ENCODE measurements around the gene UBE2F.
"Not testable (repeated sequence)": the region's sequence is repeated elsewhere in the genome, so short reads cannot be mapped to it uniquely, and the experiment has no call there.

The UBE2F gene

DNA sequence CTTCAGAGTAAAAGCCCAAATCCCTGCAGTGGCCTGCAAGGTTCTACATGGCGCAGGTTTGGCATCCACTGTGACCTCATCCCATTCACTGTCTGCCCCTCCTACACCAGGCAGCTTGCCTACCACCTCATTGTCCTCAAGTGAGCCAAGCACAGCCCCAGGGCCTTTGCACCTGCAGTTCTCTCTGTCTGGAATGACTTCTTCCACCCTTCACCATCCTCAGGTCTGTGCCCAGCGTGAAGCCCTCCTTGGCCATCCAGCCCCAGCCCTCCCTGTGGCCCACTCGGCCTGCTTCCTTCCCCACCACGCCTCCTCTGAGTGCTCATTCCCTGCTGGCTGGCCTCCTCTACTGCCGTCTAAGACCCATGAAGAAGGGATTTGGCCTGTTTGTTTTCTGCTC, 32.6 kb upstream of the UBE2F start:
- DNase-seq, result no peak
- H3K27ac Mint-ChIP-seq, result no peak overlapping the region
- no peak overlapping the region for H3K4me3 Mint-ChIP-seq
- no peaks in the 10 kb centered on the region for H3K36me3 Mint-ChIP-seq (ENCODE audit: low read depth)
- no peaks in the 10 kb centered on the region for H3K27me3 Mint-ChIP-seq
- H3K4me1 Mint-ChIP-seq (ENCODE audit: low read depth), result peaks cover 27% of the 10 kb centered on the region
- H3K9me3 Mint-ChIP-seq, result peaks cover 3% of the 10 kb centered on the region

GRCh38 chr2:237935740-237936452, 30.9 kb upstream of the UBE2F start:
- Mint-ChIP-seq H3K9me3 (no peaks in the 10 kb centered on the region), H3K4me1 (ENCODE audit: low read depth) (peaks cover 37% of the 10 kb centered on the region), H3K27ac (no peak overlapping the region), H3K27me3 (no peaks in the 10 kb centered on the region), H3K36me3 (ENCODE audit: low read depth) (no peaks in the 10 kb centered on the region), H3K4me3 (no peak overlapping the region)
- DNase-seq, result no peak

DNA sequence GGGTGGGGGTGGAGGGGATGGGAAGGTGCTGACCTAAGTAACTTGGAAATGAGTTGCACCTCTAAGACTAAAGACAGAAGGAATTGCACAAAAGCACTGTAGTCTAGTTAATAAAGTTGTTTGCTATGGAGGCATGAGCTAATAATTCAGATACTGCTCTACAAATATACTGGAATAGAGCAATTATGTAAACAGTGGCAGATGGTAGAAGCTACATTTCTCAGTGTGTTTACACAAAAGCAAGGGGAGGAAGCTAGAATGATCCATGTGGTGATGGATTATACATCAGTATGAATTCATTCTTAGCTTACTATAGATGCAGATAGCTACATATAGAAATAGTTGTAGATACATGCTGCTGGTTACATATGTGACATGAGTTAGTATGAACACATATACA, 27.6 kb upstream of the UBE2F start:
- no peak for DNase-seq
- Mint-ChIP-seq H3K4me3 (no peak overlapping the region), H3K4me1 (ENCODE audit: low read depth) (peaks cover 43% of the 10 kb centered on the region), H3K9me3 (peaks cover 3% of the 10 kb centered on the region), H3K27ac (no peak overlapping the region), H3K27me3 (no peaks in the 10 kb centered on the region), H3K36me3 (ENCODE audit: low read depth) (no peaks in the 10 kb centered on the region)

DNA sequence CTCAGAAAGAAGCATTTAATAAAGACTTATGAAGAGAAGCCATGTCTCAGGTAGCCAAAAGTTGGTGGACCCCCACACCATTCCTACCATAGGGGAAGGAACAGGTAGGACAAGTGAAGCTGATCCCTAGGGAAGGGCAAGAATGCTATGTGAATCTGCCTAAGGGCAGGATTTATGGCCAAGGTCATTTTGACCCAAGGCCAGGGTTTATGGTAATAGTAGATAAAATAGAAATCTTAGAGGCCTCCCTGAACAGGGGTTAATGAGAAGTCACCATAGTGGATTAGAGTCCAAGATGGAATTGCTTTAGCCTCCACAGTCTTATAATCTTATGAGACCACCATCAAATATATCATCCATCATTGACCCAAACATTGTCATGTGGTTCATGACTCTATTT, 26.0 kb upstream of the UBE2F start:
- H3K9me3 Mint-ChIP-seq, result peaks cover 7% of the 10 kb centered on the region
- no peak overlapping the region for H3K27ac Mint-ChIP-seq
- H3K36me3 Mint-ChIP-seq (ENCODE audit: low read depth), result peaks cover 3% of the 10 kb centered on the region
- H3K27me3 Mint-ChIP-seq, result no peaks in the 10 kb centered on the region
- H3K4me3 Mint-ChIP-seq, result no peak overlapping the region
- H3K4me1 Mint-ChIP-seq (ENCODE audit: low read depth), result peaks cover 44% of the 10 kb centered on the region
- no peak for DNase-seq

GRCh38 chr2:237941239-237941638, 25.6 kb upstream of the UBE2F start:
- H3K4me1 Mint-ChIP-seq (ENCODE audit: low read depth), result peaks cover 46% of the 10 kb centered on the region
- H3K4me3 Mint-ChIP-seq, result no peak overlapping the region
- H3K9me3 Mint-ChIP-seq, result peaks cover 9% of the 10 kb centered on the region
- H3K27ac Mint-ChIP-seq, result peak overlapping the region; percentile 58
- H3K36me3 Mint-ChIP-seq (ENCODE audit: low read depth), result peaks cover 3% of the 10 kb centered on the region
- no peak for DNase-seq
- no peaks in the 10 kb centered on the region for H3K27me3 Mint-ChIP-seq

DNA sequence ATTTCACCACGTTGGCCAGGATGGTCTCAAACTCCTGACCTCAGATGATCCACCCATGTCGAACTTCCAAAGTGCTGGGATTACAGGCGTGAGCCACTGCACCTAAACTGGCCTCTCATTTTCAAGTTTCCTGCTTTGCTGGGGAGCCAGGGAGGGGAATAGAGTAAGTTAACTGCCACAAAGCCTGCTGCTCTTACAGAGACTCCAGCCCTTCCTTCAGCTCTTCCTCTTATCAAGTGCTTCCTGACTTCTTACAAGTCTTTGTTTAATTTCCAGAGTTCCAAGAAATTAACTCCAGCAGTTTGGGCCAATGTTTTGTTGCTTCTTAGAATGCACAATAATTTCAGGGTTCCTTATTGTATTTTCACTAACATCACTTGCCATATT, 24.3 kb upstream of the UBE2F start:
- no peaks in the 10 kb centered on the region for H3K27me3 Mint-ChIP-seq
- peaks cover 46% of the 10 kb centered on the region for H3K4me1 Mint-ChIP-seq (ENCODE audit: low read depth)
- H3K27ac Mint-ChIP-seq, result peak overlapping the region; percentile 58
- no peak for DNase-seq
- H3K9me3 Mint-ChIP-seq, result peaks cover 9% of the 10 kb centered on the region
- H3K4me3 Mint-ChIP-seq, result no peak overlapping the region
- peaks cover 3% of the 10 kb centered on the region for H3K36me3 Mint-ChIP-seq (ENCODE audit: low read depth)

GRCh38 chr2:237943395-237944094, 23.3 kb upstream of the UBE2F start:
- DNase-seq, result no peak
- Mint-ChIP-seq H3K9me3 (peaks cover 9% of the 10 kb centered on the region), H3K4me3 (no peak overlapping the region), H3K27me3 (no peaks in the 10 kb centered on the region), H3K4me1 (ENCODE audit: low read depth) (peaks cover 46% of the 10 kb centered on the region), H3K27ac (no peak overlapping the region), H3K36me3 (ENCODE audit: low read depth) (peaks cover 3% of the 10 kb centered on the region)

DNA sequence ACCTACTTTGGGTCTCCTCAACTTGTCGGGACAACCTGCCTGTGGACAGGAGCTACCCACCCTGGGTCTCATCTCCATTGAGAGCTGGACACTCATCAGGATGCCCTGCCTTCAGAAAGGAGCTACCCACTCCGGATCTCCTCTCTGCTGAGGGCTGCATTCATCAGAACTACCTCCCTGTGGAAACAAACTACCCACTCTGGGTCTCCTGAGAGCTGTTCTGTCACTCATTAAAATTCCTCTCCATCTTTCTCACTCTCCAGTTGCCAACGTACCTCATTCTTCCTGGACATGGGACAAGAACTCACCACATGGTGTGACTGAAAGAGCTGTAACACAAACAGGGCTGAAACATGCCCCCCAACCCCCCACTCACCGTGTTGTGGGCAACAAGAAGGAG, 22.5 kb upstream of the UBE2F start:
- H3K36me3 Mint-ChIP-seq (ENCODE audit: low read depth), result peaks cover 3% of the 10 kb centered on the region
- no peak for DNase-seq
- peaks cover 9% of the 10 kb centered on the region for H3K9me3 Mint-ChIP-seq
- H3K4me3 Mint-ChIP-seq, result no peak overlapping the region
- no peaks in the 10 kb centered on the region for H3K27me3 Mint-ChIP-seq
- H3K4me1 Mint-ChIP-seq (ENCODE audit: low read depth), result peaks cover 46% of the 10 kb centered on the region
- H3K27ac Mint-ChIP-seq, result no peak overlapping the region

DNA sequence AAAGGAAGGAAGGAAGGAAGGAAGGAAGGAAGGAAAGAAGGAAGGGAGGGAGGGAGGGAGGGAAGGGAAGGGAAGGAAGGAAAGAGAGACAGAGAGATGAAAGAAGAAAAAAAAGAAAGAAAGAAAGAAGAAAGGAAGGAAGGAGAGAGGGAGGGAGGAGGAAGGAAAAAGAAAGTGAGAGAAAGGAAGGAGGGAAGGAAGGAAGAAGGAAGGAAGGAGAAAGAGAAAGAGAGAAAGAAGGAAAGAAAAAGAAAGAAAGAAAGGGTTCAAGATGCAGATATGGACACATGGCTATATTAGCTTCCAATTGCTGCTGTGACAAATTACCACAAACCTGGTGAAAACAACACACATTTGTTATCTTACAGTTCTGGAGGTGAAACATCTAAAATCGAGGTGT, 20.4 kb upstream of the UBE2F start:
- Mint-ChIP-seq H3K4me1 (ENCODE audit: low read depth) (peaks cover 30% of the 10 kb centered on the region), H3K36me3 (ENCODE audit: low read depth) (peaks cover 3% of the 10 kb centered on the region), H3K4me3 (no peak overlapping the region), H3K27me3 (no peaks in the 10 kb centered on the region), H3K27ac (no peak overlapping the region), H3K9me3 (peaks cover 9% of the 10 kb centered on the region)
- DNase-seq, result no peak

- not testable (repeated sequence) for H3K9me3 Mint-ChIP-seq; DNase-seq; H3K27ac Mint-ChIP-seq; H3K4me3 Mint-ChIP-seq; H3K36me3 Mint-ChIP-seq (ENCODE audit: low read depth); H3K4me1 Mint-ChIP-seq (ENCODE audit: low read depth); H3K27me3 Mint-ChIP-seq
Measured at GRCh38 chr2:237951354-237951753, 15.5 kb upstream of the UBE2F start.

- H3K9me3 Mint-ChIP-seq, result no peaks in the 10 kb centered on the region
- peaks cover 12% of the 10 kb centered on the region for H3K27me3 Mint-ChIP-seq
- no peaks in the 10 kb centered on the region for H3K36me3 Mint-ChIP-seq (ENCODE audit: low read depth)
- DNase-seq, result no peak
- no peak overlapping the region for H3K27ac Mint-ChIP-seq
- H3K4me3 Mint-ChIP-seq, result no peak overlapping the region
- peaks cover 1% of the 10 kb centered on the region for H3K4me1 Mint-ChIP-seq (ENCODE audit: low read depth)
Measured at GRCh38 chr2:237951878-237952277, 14.9 kb upstream of the UBE2F start.

DNA sequence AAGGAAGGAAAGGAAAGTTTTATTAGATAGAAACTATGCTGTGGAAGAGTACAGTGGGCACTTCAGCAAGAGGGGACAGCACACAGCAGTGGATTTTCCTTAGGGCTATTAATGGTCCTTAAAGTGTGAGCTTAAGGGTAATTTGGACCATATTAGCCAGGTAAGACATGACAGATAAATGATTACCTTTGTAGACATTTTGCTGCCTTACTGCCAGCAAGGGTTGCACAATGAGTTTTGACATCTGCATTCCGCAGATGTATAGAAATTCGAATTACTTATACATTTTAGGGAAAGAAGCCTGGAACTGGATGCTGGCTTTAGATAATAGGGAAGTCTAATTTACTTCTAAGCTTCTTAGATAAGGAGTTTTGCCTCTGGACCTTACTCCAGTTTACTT, 14.0 kb upstream of the UBE2F start:
- Mint-ChIP-seq H3K36me3 (ENCODE audit: low read depth) (no peaks in the 10 kb centered on the region), H3K4me1 (ENCODE audit: low read depth) (peaks cover 3% of the 10 kb centered on the region), H3K27me3 (peaks cover 22% of the 10 kb centered on the region), H3K4me3 (no peak overlapping the region), H3K9me3 (no peaks in the 10 kb centered on the region), H3K27ac (no peak overlapping the region)
- no peak for DNase-seq

DNA sequence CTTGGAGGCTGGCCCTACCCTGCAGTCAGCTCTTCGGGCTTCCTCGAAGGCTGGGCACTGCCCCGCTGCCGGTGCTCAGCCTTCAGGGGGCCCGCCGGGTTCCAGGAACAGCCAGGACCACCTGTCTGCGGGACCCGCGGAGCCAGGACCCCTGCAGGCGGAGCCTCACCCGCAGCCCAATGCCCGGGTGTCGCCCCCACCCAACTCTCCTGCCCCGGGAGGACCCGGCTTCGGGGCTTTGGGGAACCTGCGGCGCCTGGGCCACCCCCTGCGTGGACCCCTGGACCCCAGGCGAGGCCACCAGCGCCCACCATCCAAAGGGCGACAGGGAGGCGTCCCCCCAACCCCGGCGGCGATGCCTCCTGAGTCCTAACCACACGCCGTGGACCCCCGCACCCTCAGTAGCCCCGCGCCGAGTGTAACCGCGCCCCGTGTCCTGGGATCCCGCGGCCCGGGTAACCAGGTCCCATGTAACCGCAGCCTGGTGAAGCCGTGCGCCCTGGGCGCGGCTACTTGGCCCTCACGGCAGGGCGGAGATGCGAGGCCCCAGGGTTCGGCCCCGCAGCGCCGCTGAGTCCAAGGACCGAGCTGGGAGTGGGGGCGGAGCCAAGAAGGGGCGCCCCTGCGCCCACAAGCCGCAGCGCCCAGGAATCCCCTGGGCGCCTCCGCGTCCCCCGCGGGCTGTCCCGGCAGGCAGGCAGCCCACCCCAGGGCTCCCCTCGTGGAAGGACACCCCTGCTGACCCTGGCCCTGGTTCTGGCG, 11.0 kb upstream of the UBE2F start:
- H3K27me3 Mint-ChIP-seq, result peaks cover 25% of the 10 kb centered on the region
- H3K4me1 Mint-ChIP-seq (ENCODE audit: low read depth), result peaks cover 3% of the 10 kb centered on the region
- H3K36me3 Mint-ChIP-seq (ENCODE audit: low read depth), result no peaks in the 10 kb centered on the region

DNA sequence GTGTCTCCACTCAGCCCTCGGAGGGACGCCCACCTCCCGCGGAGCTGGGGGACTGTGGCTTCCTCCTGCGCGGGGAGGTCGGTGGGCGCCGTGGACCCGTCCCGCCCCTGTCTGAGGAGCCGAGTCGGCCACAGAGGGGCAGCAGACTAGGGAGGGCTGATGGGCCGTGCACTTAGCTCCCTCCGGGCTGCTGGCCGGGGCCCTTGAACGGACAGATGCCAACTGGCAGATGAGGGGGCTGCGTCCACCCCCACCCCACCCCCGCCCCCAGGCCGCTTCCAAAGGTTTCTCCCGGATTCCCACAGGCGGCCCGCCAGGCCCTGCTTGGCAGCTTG, 10.4 kb upstream of the UBE2F start:
- H3K27me3 Mint-ChIP-seq, result peaks cover 25% of the 10 kb centered on the region
- no peak overlapping the region for H3K27ac Mint-ChIP-seq
- H3K4me3 Mint-ChIP-seq, result no peak overlapping the region
- peaks cover 3% of the 10 kb centered on the region for H3K4me1 Mint-ChIP-seq (ENCODE audit: low read depth)
- DNase-seq, result no peak
- H3K36me3 Mint-ChIP-seq (ENCODE audit: low read depth), result no peaks in the 10 kb centered on the region
- no peaks in the 10 kb centered on the region for H3K9me3 Mint-ChIP-seq

More for the DNA sequence above, 11.0 kb upstream of the UBE2F start:
- Mint-ChIP-seq H3K9me3 (no peaks in the 10 kb centered on the region), H3K4me3 (peak overlapping the region; percentile 29), H3K27ac (no peak overlapping the region)
- peak; percentile 42 for DNase-seq

DNA sequence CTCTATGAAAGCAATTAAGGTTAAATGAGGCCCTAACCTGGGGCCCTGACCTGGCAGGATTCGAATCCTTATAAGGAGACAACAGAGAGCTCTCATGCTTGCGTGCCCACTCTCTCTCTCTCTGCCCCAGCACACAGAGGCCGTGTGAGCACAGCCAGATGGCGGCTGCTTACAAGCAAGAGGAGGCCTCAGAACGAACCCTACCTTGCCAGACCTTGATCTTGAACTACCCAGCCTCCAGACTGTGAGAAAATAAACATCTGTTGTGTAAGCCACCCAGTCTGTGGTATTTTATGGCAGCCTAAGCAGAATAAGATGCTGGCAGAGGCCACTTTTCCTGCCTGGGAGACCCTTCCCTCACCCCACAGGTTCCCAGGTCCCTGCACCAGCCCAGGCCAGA, 5.2 kb upstream of the UBE2F start:
- Mint-ChIP-seq H3K27me3 (peaks cover 15% of the 10 kb centered on the region), H3K36me3 (ENCODE audit: low read depth) (no peaks in the 10 kb centered on the region), H3K9me3 (peaks cover 8% of the 10 kb centered on the region), H3K27ac (no peak overlapping the region), H3K4me1 (ENCODE audit: low read depth) (peaks cover 7% of the 10 kb centered on the region), H3K4me3 (no peak overlapping the region)
- DNase-seq, result no peak
